ES-I3 (cell line): ENCODE measurements around the gene ARPC5L.

Source experiments
- H3K36me3 ChIP-seq: 2 replicates; pipeline ENCODE4 v1.6.1; 2013; ENCODE audit warnings: mild to moderate bottlenecking, low read length, control low read depth, moderate library complexity; ENCODE audit not compliant: insufficient read depth
- H3K4me1 ChIP-seq: 2 replicates; pipeline ENCODE4 v1.6.1; 2013; ENCODE audit warnings: mild to moderate bottlenecking, control low read depth, low read length; ENCODE audit not compliant: insufficient read depth
- H3K9ac ChIP-seq: 2 replicates; pipeline ENCODE4 v1.6.1; 2013; ENCODE audit warnings: low read depth, mild to moderate bottlenecking, low read length, moderate library complexity
- H3K9me3 ChIP-seq: 2 replicates; pipeline ENCODE4 v1.6.1; 2013; ENCODE audit warnings: mild to moderate bottlenecking, low read length, moderate library complexity; ENCODE audit not compliant: control insufficient read depth, insufficient read depth

Gene ARPC5L

DNA sequence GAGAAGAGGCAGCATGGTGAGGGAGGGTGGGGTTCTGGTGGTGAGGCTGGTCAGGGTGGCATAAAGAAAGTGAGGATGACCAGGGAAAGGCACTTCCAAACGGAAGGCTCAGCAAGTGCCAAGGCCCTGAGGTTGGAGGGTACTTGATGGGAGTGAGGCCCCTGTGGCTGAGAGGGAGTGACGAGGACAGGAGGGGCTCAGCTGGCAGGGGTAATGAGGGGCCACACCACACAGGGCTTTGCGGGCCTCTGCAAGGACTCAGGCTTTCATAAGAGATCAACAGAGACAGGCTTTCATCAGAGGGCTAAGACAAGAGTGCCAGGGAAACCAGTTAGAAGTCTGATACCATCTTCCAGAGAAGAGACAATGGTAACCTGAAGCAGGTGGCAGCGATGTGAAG is 23.6 kb downstream of the ARPC5L start:
- no peak overlapping the region for H3K9ac ChIP-seq
- H3K4me1 ChIP-seq = peaks cover 12% of the 10 kb centered on the region; the same call in 1 of the 2 replicates
- peaks cover 5% of the 10 kb centered on the region; the same call in 1 of the 2 replicates for H3K36me3 ChIP-seq

DNA sequence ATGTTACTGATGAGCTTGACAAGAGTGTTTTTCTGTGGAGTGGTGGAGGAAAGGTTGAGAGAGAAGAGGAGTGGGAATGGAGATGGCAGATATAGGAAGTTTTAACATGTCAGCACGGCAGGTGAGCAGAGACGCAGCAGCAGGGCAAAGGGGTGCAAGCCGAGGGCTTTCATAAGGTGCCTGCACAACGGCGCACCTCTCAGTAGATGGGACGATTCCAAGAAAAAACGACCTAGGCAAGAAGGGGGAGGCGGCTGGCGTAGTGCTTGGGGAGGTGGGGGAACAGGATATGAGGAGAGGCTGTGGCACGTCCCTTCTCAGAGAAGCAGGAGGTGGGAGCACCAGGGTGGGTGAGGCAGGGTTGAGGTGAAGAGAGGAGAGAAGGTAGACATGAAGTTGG is 24.5 kb downstream of the ARPC5L start:
- 0 out of 2 replicates have a peak, but pooled peaks cover 5% of the 10 kb centered on the region for H3K4me1 ChIP-seq
- H3K9me3 ChIP-seq = no peaks in the 10 kb centered on the region
- H3K36me3 ChIP-seq = peaks cover 5% of the 10 kb centered on the region; the same call in 1 of the 2 replicates
- no peak overlapping the region for H3K9ac ChIP-seq

More for the DNA sequence above, 23.6 kb downstream of the ARPC5L start:
- no peaks in the 10 kb centered on the region for H3K9me3 ChIP-seq

DNA sequence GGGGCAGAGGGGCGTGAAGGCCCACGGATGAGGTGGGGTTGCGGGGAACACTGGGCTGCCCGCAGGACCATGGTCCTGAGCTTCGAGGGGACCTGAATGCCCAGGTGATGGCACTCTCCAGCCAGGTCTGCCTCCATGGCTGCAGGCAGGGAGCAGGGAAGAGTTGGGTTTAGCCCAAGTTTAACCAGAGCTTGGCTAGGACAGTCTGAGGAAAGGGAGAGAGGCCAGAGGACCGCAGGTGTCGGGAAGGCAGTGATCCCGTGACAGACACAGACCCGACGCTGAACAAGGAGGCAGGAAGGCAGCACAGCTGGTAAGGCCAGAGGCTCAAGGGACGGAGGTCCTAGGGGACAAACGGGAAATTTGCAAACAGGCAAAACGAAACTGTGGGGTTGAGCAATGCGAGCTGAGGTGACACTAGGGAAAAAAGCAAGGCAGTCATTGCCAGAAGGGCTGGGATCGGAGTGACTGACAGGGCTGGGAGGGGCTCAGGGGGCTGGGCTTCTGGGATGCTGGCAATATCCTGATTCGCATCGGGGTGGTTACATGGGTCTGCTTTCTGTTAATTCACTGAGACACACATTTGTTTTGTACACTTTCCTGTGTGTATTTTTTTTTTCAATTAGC is 25.0 kb downstream of the ARPC5L start:
- 0 out of 2 replicates have a peak, but pooled peaks cover 5% of the 10 kb centered on the region for H3K4me1 ChIP-seq
- H3K9ac ChIP-seq = no peak overlapping the region
- H3K9me3 ChIP-seq = no peaks in the 10 kb centered on the region
- peaks cover 5% of the 10 kb centered on the region; the same call in 1 of the 2 replicates for H3K36me3 ChIP-seq

DNA sequence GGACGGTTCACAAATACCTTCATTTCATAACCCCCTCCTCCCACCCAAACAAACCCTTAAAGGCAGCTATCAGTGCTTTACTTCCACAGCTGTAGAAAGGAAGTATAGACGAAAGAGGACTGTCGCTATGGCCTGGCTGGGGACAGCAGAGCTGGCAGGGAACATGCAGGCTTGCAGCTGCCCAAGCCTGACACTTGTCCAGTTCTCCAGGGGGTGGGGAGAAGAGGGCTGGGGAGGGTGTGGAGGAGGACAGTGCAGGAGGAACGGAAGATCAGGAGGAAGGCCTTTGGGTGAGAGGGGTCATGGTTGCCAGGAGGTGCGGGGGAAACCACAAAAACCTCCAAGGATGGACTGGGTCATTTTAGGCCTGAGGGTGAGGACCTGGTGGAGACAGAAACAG is 25.9 kb downstream of the ARPC5L start:
- Histone ChIP-seq H3K9me3 (no peaks in the 10 kb centered on the region), H3K9ac (no peak overlapping the region), H3K36me3 (peaks cover 5% of the 10 kb centered on the region; the same call in 1 of the 2 replicates), H3K4me1 (0 out of 2 replicates have a peak, but pooled peaks cover 5% of the 10 kb centered on the region)

DNA sequence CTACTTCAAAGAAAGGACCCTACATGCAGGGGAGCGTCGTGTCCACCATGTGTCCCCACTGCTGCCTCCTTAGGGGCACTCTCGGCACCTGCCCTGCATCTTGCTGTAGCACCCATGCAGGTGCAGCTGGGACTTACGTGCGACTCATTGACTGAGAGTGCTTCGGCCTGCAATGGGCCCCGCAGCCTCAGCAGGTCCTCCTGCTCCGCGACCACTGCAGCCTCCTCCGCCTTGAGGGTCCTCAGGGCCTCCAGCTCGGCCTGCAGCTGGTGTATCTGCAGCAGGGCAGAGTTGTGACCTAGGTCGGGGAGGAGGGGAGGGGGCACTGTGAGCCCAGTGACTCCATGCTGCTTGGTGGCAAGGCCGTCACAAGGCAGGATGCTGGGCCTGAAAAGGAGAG is 27.1 kb downstream of the ARPC5L start:
- Histone ChIP-seq H3K4me1 (0 out of 2 replicates have a peak, but pooled peaks cover 5% of the 10 kb centered on the region), H3K36me3 (peaks cover 5% of the 10 kb centered on the region; the same call in 1 of the 2 replicates), H3K9me3 (no peaks in the 10 kb centered on the region), H3K9ac (no peak overlapping the region)

DNA sequence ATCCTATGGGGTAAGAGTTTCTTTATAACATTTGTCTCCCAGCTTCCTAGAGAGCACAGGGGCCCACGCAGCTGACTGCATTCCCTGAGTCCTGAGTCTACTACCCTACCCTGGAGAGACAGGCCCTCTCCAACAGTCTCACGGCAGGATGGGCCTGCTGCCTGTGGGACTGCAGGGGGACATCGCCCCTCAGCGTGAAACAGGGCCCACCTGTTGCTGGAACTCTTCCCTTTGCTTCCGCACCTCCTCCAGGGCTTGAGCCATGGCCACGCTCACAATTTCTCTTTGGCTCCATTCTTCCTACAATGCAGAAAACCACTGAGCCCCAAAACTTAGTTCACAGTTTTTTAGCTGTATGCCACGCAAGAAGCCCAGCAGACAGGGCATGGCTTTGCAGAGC is 28.2 kb downstream of the ARPC5L start:
- Histone ChIP-seq H3K4me1 (no peaks in the 10 kb centered on the region), H3K36me3 (peaks cover 5% of the 10 kb centered on the region; the same call in 1 of the 2 replicates), H3K9me3 (no peaks in the 10 kb centered on the region), H3K9ac (no peak overlapping the region)

DNA sequence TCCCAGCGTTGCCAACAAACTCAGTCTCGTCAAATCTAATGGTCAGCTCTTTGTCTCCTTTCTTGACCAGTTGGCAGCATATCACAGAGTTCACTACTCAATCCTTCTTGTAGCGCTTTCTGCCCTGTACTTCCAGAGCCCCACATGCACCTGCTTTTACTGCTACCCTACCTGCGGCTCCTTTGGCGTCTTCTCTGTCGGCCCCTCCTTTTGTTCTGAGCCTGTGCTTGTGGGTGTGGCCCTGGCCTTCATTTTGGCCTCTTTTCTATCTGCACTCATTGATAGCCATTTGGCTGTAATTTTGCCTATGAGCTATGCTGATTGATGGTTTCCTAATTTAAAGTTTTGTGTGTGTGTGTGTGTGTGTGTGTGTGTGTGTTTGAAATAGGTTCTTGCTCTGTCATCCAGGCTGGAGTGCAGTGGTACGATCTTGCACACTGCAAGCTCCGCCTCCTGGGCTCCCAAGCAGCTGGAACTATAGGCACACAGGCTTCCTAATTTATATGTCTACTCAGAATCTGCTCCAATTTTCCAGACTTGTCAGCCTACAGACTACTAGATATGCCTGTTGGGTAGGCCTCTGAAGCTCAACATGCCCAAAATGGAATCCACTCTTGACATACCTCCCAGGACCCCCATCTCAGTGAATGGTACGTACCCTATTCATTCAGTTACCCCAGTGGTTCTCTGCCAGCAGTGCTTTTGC is 32.3 kb downstream of the ARPC5L start:
- Histone ChIP-seq H3K9ac (no peak overlapping the region), H3K36me3 (peaks cover 5% of the 10 kb centered on the region; the same call in 1 of the 2 replicates)

DNA sequence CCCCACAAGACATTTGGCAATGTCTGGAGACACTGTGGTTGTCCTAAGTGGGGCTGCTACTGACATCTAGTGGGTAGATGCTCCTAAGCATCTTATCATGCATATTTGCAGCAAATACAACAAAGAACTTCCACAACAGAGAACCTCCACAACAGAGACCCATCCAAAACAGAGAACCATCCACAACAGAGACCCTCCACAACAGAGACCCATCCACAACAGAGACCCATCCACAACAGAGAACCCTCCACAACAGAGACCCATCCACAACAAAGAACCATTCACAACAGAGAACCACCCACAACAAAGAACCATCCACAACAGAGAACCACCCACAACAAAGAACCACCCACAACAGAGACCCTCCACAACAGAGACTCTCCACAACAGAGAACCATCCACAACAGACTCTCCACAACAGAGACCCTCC is 32.8 kb downstream of the ARPC5L start:
- peaks cover 5% of the 10 kb centered on the region; the same call in 1 of the 2 replicates for H3K36me3 ChIP-seq
- H3K9ac ChIP-seq = no peak overlapping the region
- no peaks in the 10 kb centered on the region for H3K9me3 ChIP-seq
- no peaks in the 10 kb centered on the region for H3K4me1 ChIP-seq

More for the DNA sequence above, 32.3 kb downstream of the ARPC5L start:
- Histone ChIP-seq H3K9me3 (no peaks in the 10 kb centered on the region), H3K4me1 (no peaks in the 10 kb centered on the region)

DNA sequence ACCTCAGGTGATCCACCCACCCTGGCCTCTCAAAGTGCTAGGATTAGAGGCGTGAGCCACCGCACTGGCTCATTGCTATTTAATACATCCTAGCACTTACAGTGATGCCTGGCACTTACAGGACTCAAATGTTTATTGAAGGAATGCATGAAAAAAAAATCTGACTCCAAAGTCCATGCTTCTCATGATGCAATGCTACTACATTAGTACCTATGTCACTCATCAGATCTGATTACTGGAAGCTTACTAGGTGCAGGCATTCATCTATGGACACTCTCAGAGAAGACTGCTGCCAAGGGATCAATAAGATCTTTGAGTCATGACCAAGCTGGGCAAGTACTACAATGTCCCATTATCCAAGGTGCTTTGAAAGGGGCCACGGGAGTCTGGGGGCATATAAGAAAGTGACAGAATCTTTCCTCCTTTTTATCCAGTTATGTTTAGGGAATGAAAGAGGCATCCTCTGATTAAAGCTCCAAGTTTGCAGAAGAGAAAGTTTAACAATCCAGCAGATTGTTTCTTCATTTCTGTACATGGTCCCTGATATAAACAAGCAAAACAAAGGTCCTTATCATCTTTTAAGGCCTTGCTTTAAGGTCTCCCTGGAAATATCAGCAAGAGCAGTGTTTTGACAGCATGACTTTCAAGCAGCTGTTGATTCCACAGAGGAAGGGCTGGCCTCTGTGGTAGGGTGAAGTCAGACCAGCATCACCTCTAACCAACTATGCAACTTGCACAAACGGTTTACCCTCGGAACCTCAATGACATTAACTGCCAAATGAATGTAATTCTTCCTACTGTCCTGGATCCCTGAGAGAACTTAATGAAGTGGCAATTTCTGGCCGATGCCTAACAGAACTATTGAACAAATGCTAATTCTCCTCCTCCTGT is 35.9 kb downstream of the ARPC5L start:
- H3K4me1 ChIP-seq = no peaks in the 10 kb centered on the region
- no peak overlapping the region for H3K9ac ChIP-seq
- H3K36me3 ChIP-seq = no peaks in the 10 kb centered on the region
- no peaks in the 10 kb centered on the region for H3K9me3 ChIP-seq

DNA sequence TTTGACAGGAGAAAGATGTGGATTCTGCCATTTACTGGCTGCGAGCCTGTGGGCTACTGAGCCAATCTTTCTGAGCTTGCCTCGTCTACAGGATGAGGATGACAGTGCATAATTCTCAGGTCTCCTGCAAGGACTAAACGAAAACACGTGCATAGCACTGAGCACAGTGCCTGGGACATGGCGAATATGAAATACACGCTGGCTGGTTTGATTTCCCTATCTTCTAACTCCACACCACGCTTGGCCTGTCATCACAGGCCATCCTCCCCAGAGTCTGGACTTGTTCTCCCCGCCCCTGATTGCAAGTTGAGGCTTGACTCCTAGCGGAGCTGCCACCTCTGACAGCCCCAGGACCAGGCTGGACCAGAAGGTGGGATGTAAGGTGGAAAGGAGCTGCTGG is 37.9 kb downstream of the ARPC5L start:
- H3K9me3 ChIP-seq = no peaks in the 10 kb centered on the region
- no peaks in the 10 kb centered on the region for H3K4me1 ChIP-seq
- H3K36me3 ChIP-seq = no peaks in the 10 kb centered on the region
- H3K9ac ChIP-seq = no peak overlapping the region

DNA sequence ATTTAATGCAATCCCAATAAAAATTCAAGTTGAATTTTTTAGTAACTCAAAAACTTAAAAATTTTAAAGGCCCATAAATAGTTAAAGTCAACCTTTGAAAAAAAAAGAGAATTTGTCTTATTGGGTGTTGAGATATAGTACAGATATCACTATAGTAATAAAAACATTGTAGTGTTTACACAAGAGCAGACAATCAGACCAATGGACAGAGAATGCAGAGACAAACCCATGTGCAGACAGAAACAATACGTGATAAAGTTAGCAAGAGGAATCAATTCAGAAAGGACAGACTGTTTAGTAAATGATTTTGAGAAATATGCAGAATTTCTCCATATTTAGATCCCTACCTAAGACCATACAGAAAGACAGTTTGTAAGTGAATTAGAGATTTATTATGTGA is 45.0 kb downstream of the ARPC5L start:
- H3K36me3 ChIP-seq = no peaks in the 10 kb centered on the region
- no peaks in the 10 kb centered on the region for H3K4me1 ChIP-seq
- no peak overlapping the region for H3K9ac ChIP-seq
- no peaks in the 10 kb centered on the region for H3K9me3 ChIP-seq

DNA sequence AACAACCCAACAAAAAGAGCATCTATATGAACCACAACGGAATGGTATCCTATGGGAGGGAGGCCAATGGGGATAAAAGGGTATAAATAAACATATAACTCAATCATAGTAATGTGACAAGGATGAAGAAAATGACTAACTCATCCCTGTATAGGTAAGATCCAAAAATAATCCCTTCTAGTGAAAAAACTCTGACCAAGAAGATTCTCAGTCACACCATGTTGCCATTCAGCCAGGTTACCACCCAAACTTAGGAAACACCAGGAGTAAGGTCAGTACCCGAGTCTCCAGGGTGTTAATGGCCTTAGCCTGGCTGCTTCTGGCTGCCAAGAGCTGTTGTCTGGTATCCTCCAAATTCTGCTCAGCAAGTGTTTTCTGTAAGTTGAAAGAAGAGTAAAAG is 46.2 kb downstream of the ARPC5L start:
- no peak overlapping the region for H3K9ac ChIP-seq
- H3K36me3 ChIP-seq = no peaks in the 10 kb centered on the region
- H3K9me3 ChIP-seq = no peaks in the 10 kb centered on the region
- H3K4me1 ChIP-seq = no peaks in the 10 kb centered on the region

DNA sequence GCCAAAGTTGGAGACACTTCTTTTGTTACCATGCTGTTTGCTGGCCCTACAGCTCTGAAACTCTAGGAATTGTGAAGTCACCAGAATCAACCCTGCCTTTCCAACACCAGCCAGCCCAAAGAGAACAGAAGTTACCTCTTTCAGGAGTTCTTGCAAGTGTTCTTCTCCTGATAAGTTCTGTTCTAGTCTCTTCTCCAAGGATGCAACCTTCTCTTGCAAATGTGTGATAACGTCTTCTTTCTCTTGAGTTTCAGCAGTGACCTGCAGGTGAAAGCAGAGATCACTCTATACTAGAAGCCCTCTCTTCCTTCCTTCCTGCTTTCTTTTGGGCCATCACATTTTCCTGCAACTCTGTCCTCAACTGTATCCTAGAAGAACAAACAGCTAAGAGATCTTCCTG is 49.8 kb downstream of the ARPC5L start:
- no peak overlapping the region for H3K9ac ChIP-seq
- no peaks in the 10 kb centered on the region for H3K4me1 ChIP-seq
- H3K36me3 ChIP-seq = no peaks in the 10 kb centered on the region
- no peaks in the 10 kb centered on the region for H3K9me3 ChIP-seq

DNA sequence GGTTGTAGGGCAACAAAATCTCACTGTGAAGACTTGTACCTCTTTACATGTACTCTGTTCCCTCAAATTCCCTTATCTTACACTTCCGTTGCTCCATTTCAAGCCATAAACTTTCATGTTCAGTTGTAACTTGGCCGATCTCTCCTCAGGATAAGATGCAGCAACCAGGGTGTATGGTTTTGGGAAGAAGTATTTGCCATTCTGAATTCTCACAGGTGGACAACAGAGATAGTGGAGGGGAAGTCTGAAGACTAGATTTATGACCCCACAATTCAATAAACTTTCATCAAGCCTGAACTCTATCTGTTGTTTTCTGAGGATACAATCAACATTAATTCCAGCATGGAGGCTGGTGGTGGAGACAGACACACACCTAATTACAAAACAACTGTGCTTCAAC is 51.4 kb downstream of the ARPC5L start:
- no peak overlapping the region for H3K9ac ChIP-seq
- H3K36me3 ChIP-seq = no peaks in the 10 kb centered on the region
- no peaks in the 10 kb centered on the region for H3K4me1 ChIP-seq
- no peaks in the 10 kb centered on the region for H3K9me3 ChIP-seq
